HG02642 (cell line): ENCODE measurements around the gene CLDN6.

Experiments
- ATAC-seq: cut with Tn5 transposase; IDR thresholded peaks from one replicate; pipeline ENCODE4 v1.9.1; 2021; ENCODE audit warnings: mild to moderate bottlenecking; ENCODE audit not compliant: unreplicated experiment, poor library complexity

The CLDN6 gene

GRCh38 chr16:2974319-2975056, 43.5 kb downstream of the CLDN6 start:
- ATAC-seq = no peak

- ATAC-seq = no peak
Measured at GRCh38 chr16:2973605-2974318, 44.2 kb downstream of the CLDN6 start.

GRCh38 chr16:2973093-2973492, 44.9 kb downstream of the CLDN6 start:
- ATAC-seq = no peak

- ATAC-seq = no peak
Measured at GRCh38 chr16:2971985-2972784, 45.8 kb downstream of the CLDN6 start.

- no peak for ATAC-seq
Measured at GRCh38 chr16:2971134-2971984, 46.6 kb downstream of the CLDN6 start.

GRCh38 chr16:2970563-2970962, 47.4 kb downstream of the CLDN6 start:
- ATAC-seq = no peak

- peak; percentile 29 for ATAC-seq
Measured at GRCh38 chr16:2969545-2970521, 48.1 kb downstream of the CLDN6 start.

- peak; percentile 77 for ATAC-seq
Measured at GRCh38 chr16:2968738-2969544, 49.0 kb downstream of the CLDN6 start, which contains the start of gene PAQR4. Gene PAQR4, plus strand, starts transcription at chr16:2969348. Its CDS starts 327 bp downstream, at chr16:2969675.

- ATAC-seq = no peak
Measured at GRCh38 chr16:2968368-2968737, 49.6 kb downstream of the CLDN6 start.

- ATAC-seq = no peak
Measured at GRCh38 chr16:2967721-2968161, 50.2 kb downstream of the CLDN6 start.

- ATAC-seq = no peak
Measured at GRCh38 chr16:2967211-2967631, 50.8 kb downstream of the CLDN6 start.

- no peak for ATAC-seq
Measured at GRCh38 chr16:2966808-2967191, 51.2 kb downstream of the CLDN6 start.

GRCh38 chr16:2966043-2966807, 51.8 kb downstream of the CLDN6 start:
- no peak for ATAC-seq
